Panc1 (cell line): ENCODE results near the gene AP1B1. TPM values are rescaled to one million over a fixed set of nuclear protein-coding genes. Genes with fewer than 3 reads are reported as not detected.
"Not testable (repeated sequence)": the region's sequence is repeated elsewhere in the genome, so short reads cannot be mapped to it uniquely, and the experiment has no call there.

ENCODE experiments used
- ATAC-seq: fragments of 200-7000 bp; cut with Tn5 transposase; 2 replicates; pipeline ENCODE4 v1.9.1; 2020; ENCODE audit warnings: mild to moderate bottlenecking, moderate library complexity
- BruUV-seq: library from RNA; stranded (reverse); fragments of 400-500 nt; replicated peaks from 2 replicates; lab custom pipeline; 2021; lab: Mats Ljungman, UMichigan
- CTCF ChIA-PET: fragments of 300-600 bp; sonication (Branson Sonifier 250); formaldehyde crosslinking; loops from one replicate; lab custom pipeline; 2022; ENCODE audit warnings: antibody characterized with exemption; lab: Charles Lee
- POLR2A ChIA-PET: fragments of 300-600 bp; sonication (Branson Sonifier 250); formaldehyde crosslinking; loops from one replicate; lab custom pipeline; 2022; ENCODE audit warnings: antibody characterized with exemption; lab: Charles Lee
- DNase-seq: peaks from one replicate; pipeline ENCODE4 v3.0.0-alpha.2; 2010; ENCODE audit warnings: low read depth, low spot score
- H3K27ac ChIP-seq: 2 replicates; pipeline ENCODE4 v1.5.1; 2011; ENCODE audit warnings: mild to moderate bottlenecking, low read length, inconsistent platforms
- H3K27me3 ChIP-seq: fragments of 200-500 bp; sonication (Bioruptor generic); 2 replicates; pipeline ENCODE4 v1.6.0; 2014; ENCODE audit warnings: low read length, inconsistent platforms; ENCODE audit not compliant: control insufficient read depth, insufficient read depth
- H3K36me3 ChIP-seq: fragments of 200-500 bp; sonication (Bioruptor generic); 2 replicates; pipeline ENCODE4 v1.5.1; 2014; ENCODE audit warnings: inconsistent platforms, mild to moderate bottlenecking, low read length, moderate library complexity; ENCODE audit not compliant: control insufficient read depth, insufficient read depth
- H3K4me1 ChIP-seq: 2 replicates; pipeline ENCODE4 v1.5.1; 2011; ENCODE audit warnings: inconsistent platforms, mild to moderate bottlenecking, low read length, moderate library complexity; ENCODE audit not compliant: control insufficient read depth, insufficient read depth
- H3K4me3 ChIP-seq, 2 experiments: 2 replicates each; pipeline ENCODE4 v1.5.1; 2011 to 2012; ENCODE audit warnings: low read depth in 2 of 2, low read length in 2 of 2, mild to moderate bottlenecking in 2 of 2, inconsistent platforms in 1 of 2, moderate library complexity in 1 of 2
- H3K9me3 ChIP-seq: fragments of 200-500 bp; sonication (Bioruptor generic); 2 replicates; pipeline ENCODE4 v1.5.1; 2014; ENCODE audit warnings: low read depth, mild to moderate bottlenecking, inconsistent platforms, low read length, moderate library complexity; ENCODE audit not compliant: control insufficient read depth, insufficient read depth
- POLR2AphosphoS5 ChIP-seq: IDR thresholded peaks from 2 replicates; pipeline ENCODE4 v1.6.1; 2012; ENCODE audit warnings: mild to moderate bottlenecking, low read depth, low read length, moderate library complexity
- SIN3A ChIP-seq: IDR thresholded peaks from 2 replicates; pipeline ENCODE4 v1.6.1; 2012; ENCODE audit warnings: low read depth, mild to moderate bottlenecking, low read length, moderate library complexity, borderline replicate concordance; ENCODE audit not compliant: insufficient read depth
- TCF7L2 ChIP-seq: IDR thresholded peaks from 2 replicates; pipeline ENCODE4 v1.6.1; 2011; ENCODE audit warnings: mild to moderate bottlenecking, low read depth, low read length, inconsistent platforms
- in situ Hi-C: cut with HindIII; loops from 2 replicates; pipeline ENCODE4 v1.10.0; 2016; ENCODE audit warnings: low sequenced_read_pairs, low pct_unique_long_range_greater_than_20kb
- intact Hi-C: fragments of 100-400 bp; cut with micrococcal nuclease; formaldehyde crosslinking; loops from one replicate; pipeline ENCODE4 v1.10.0; 2022; ENCODE audit not compliant: unreplicated experiment
- total RNA-seq: library from RNA; stranded (reverse); gene quantifications from one replicate; pipeline ENCODE4 v1.2.1, GENCODE V29; 2021; ENCODE audit not compliant: unreplicated experiment
- TF ChIP-seq, protein P1 (sequence below), 2 experiments: IDR thresholded peaks; 2 replicates each; pipeline ENCODE4 v1.6.1; 2011 to 2012; ENCODE audit warnings: low read depth in 2 of 2, control low read depth in 1 of 2, low read length in 1 of 2, mild to moderate bottlenecking in 1 of 2, moderate library complexity in 1 of 2; ENCODE audit not compliant: insufficient read depth in 1 of 2
- TF ChIP-seq, protein P2 (sequence below): fragments of 450-650 bp; IDR thresholded peaks from 2 replicates; pipeline ENCODE4 v1.5.1; 2017; ENCODE audit warnings: mild to moderate bottlenecking

Gene AP1B1
- total RNA-seq, 1 experiment from 2014 or later: 48.6 TPM

DNA sequence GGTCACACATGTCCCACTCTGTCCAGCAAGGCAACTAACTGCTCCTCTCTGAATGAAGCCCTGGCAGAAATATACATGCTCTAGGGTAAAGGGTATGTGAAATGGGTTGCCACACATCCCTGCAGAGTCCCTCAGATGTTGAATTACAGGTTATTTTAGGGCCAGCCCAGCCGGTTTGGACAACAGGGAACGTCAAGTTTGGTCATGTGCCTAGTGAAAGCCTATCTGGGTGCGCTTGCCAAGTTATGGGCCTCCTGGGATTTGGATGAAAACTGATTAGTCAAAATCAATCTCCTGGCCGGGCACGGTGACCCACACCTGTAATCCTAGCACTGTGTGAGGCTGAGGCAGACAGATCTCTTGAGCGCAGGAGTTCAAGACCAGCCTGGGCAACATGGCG lies 10.4 kb downstream of the AP1B1 start:
- no peaks in the 10 kb centered on the region for H3K27me3 ChIP-seq
- no peak overlapping the region for H3K27ac ChIP-seq
- no peaks in the 10 kb centered on the region for H3K9me3 ChIP-seq
- ChIA-PET CTCF (no interaction called here), POLR2A (no interaction called here)
- H3K4me1 ChIP-seq: no peaks in the 10 kb centered on the region
- in situ Hi-C loops (no loop called here), intact Hi-C loops (no loop called here)
- no TSS peak for BruUV-seq
- no peak overlapping the region for H3K4me3 ChIP-seq
- TF ChIP-seq POLR2AphosphoS5: no peak
- no peak for TF ChIP-seq TCF7L2
- no peak for TF ChIP-seq SIN3A
- TF ChIP-seq, protein P1, sequence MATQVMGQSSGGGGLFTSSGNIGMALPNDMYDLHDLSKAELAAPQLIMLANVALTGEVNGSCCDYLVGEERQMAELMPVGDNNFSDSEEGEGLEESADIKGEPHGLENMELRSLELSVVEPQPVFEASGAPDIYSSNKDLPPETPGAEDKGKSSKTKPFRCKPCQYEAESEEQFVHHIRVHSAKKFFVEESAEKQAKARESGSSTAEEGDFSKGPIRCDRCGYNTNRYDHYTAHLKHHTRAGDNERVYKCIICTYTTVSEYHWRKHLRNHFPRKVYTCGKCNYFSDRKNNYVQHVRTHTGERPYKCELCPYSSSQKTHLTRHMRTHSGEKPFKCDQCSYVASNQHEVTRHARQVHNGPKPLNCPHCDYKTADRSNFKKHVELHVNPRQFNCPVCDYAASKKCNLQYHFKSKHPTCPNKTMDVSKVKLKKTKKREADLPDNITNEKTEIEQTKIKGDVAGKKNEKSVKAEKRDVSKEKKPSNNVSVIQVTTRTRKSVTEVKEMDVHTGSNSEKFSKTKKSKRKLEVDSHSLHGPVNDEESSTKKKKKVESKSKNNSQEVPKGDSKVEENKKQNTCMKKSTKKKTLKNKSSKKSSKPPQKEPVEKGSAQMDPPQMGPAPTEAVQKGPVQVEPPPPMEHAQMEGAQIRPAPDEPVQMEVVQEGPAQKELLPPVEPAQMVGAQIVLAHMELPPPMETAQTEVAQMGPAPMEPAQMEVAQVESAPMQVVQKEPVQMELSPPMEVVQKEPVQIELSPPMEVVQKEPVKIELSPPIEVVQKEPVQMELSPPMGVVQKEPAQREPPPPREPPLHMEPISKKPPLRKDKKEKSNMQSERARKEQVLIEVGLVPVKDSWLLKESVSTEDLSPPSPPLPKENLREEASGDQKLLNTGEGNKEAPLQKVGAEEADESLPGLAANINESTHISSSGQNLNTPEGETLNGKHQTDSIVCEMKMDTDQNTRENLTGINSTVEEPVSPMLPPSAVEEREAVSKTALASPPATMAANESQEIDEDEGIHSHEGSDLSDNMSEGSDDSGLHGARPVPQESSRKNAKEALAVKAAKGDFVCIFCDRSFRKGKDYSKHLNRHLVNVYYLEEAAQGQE (IDR thresholded peaks at IDR 0.05; ENCODE audit: insufficient read depth in 1 of 2, low read depth in 2 of 2, low read length in 1 of 2): no peak
- TF ChIP-seq, protein P2, sequence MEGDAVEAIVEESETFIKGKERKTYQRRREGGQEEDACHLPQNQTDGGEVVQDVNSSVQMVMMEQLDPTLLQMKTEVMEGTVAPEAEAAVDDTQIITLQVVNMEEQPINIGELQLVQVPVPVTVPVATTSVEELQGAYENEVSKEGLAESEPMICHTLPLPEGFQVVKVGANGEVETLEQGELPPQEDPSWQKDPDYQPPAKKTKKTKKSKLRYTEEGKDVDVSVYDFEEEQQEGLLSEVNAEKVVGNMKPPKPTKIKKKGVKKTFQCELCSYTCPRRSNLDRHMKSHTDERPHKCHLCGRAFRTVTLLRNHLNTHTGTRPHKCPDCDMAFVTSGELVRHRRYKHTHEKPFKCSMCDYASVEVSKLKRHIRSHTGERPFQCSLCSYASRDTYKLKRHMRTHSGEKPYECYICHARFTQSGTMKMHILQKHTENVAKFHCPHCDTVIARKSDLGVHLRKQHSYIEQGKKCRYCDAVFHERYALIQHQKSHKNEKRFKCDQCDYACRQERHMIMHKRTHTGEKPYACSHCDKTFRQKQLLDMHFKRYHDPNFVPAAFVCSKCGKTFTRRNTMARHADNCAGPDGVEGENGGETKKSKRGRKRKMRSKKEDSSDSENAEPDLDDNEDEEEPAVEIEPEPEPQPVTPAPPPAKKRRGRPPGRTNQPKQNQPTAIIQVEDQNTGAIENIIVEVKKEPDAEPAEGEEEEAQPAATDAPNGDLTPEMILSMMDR: no peak
- no peak for ATAC-seq
- H3K36me3 ChIP-seq: no peaks in the 10 kb centered on the region
- no peak for DNase-seq

DNA sequence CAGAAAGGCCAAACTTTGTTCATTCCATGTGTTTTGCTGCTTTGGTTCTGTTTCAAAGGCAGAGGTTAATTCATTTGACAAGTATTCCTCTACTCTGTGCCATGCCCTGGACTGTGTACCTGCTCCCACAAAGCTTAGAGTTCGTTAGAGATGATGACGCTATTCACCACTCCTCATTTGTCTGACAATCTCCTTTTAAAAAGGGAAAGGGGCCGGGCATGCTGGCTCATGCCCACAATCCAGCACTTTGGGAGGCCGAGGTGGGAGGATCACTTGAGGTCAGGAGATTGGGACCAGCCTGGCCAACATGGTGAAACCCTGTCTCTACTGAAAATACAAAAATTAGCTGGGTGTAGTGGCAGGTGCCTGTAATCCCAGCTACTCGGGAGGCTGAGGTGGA lies 11.7 kb downstream of the AP1B1 start:
- BruUV-seq, intact Hi-C loops, H3K36me3 ChIP-seq, H3K9me3 ChIP-seq, H3K27me3 ChIP-seq, CTCF ChIA-PET, ATAC-seq, DNase-seq, H3K4me3 ChIP-seq, in situ Hi-C loops, H3K27ac ChIP-seq, H3K4me1 ChIP-seq: not testable (repeated sequence)
- POLR2A ChIA-PET: interaction anchor here (0.5 kb wide), 1 partner anchor 148 kb away, joined by 4 read pairs; no protein-coding TSS in a partner anchor

DNA sequence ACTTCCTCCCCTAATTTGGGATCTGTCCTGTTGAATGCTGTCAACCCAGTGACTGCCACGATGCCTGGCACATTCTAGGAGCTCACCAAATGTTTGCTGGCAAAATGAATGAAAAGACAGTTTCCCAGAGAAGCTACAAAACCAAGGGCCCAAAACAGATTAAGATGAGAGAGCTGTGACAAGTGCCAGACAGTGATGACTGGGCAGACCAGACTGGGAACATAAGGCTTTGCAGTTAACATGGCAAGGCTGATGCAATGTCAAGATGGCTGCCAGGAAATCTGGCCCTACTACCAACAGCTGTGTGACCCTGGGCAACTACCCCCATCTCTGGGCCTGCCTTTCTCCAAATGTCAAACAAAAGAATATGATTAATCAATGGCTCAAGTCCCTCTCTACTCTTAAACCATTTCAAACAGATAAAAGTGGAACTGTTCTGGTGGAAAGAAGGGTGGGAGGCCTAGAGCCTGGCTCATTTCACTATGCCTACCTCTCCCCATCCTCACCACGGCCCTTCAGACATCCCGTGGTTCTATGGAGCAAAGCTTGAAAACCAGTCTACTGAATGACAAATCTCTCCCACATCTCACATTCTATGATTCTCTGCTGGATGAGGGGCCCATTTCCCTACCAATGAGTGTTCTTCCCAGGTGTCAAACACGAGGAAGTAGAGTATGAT lies 12.8 kb downstream of the AP1B1 start:
- H3K27ac ChIP-seq: no peak overlapping the region
- H3K36me3 ChIP-seq: no peaks in the 10 kb centered on the region
- no peak for ATAC-seq
- TF ChIP-seq, protein P1 (IDR thresholded peaks at IDR 0.05; ENCODE audit: insufficient read depth in 1 of 2, low read depth in 2 of 2, low read length in 1 of 2): no peak
- TF ChIP-seq, protein P2: no peak
- no peak for TF ChIP-seq POLR2AphosphoS5
- TF ChIP-seq SIN3A: no peak
- no peak for TF ChIP-seq TCF7L2
- H3K4me3 ChIP-seq: no peak overlapping the region
- in situ Hi-C loops: no loop called here
- intact Hi-C loops: no loop called here
- no peaks in the 10 kb centered on the region for H3K9me3 ChIP-seq
- no peaks in the 10 kb centered on the region for H3K27me3 ChIP-seq
- no peak for DNase-seq
- POLR2A ChIA-PET: no interaction called here
- H3K4me1 ChIP-seq: no peaks in the 10 kb centered on the region
- BruUV-seq: no TSS peak
- CTCF ChIA-PET: no interaction called here
